HTERT RPE-1 (cell line): ENCODE results near the gene HAAO.

ENCODE experiments used
- in situ Hi-C: fragments of 300-500 bp; cut with MboI; formaldehyde crosslinking; loops from 4 replicates; pipeline ENCODE4 v1.14.3; 2020; ENCODE audit warnings: low sequenced_read_pairs

The HAAO gene

DNA sequence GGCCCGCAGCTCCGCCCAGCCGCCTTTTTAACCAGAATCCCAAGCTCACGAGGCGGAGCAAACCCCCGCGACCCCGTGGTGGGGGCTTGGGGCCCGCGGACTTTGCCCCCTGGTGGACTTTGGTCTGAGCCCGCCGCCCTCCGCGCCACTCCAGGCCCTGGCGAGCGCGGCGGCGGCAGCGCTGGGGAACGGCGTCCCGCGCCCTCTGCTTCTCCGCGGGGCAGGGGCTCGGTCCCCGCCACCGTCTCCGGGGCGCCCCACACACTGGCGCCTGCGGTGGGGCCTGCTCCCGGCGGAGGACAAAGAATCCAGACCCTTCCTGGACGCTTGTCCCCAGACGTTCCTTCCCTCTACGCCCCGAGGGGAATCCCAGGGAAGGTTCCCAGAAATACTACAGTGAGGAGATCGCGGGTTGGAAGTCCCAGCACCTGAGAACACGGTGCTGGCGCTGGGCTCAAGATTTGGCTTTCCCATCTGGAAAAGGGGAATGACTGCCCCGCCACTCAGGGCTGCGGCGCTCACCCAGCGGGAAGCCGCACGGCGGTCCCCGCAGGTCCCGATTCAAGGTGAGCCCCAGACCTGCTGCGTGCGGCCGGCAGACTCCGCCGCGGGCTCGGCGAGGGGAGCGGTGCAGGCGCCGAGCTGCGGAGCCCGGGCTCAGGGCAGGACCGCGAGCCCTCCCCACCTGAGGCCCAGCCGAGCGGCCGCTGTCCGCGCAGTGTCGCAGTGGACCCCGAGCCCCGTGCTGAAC lies at the start of gene HAAO:
Gene HAAO (minus strand): TSS at position 1 of the 751 bp plus-strand sequence. CDS start 47 bp downstream, outside the sequence.
- in situ Hi-C loops = no loop called here

DNA sequence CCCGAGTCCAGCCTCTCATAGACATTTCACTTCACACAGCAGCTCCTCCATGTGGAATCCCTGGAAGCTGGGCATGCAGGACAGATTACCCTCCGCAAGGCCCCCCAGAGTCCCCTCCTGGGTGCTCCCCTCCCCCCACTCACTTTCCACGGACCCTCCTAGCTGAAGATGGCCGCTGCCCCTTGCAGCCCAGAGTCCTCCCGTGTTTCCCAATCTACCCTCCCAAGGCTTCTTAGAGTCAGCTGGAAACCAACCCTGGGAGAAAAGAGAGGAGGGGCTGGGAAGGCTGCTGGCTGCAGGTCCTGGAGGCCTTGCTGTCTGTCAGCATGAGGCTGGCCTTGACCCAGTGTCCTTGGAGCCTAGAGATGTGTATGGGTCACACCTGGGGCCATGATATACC lies 49.0 kb upstream of the HAAO start:
- in situ Hi-C loops = loop anchor here (25.0 kb wide), 1 partner anchor 421 kb away; no protein-coding TSS in a partner anchor

DNA sequence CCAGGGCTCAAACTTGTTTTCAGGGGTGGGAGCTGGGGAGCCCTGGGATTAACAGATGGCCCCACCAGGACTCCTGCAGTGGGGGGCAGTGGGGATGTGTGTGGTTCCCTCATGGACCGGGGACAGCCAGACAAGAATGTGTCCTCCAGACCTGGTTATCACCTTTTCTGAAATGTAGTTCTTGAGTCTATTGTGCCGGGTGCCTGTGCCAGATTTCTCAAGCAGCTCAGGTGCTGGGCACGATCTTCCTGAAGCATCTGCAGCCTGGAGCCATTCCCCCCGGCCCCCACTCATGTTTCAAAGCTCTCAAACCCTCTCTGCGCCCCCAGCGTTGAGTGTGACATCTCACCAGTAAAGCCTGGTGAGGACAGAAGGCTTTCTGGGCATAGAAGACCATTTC lies 48.4 kb upstream of the HAAO start:
- in situ Hi-C loops = loop anchor here (25.0 kb wide), 1 partner anchor 422 kb away; no protein-coding TSS in a partner anchor

DNA sequence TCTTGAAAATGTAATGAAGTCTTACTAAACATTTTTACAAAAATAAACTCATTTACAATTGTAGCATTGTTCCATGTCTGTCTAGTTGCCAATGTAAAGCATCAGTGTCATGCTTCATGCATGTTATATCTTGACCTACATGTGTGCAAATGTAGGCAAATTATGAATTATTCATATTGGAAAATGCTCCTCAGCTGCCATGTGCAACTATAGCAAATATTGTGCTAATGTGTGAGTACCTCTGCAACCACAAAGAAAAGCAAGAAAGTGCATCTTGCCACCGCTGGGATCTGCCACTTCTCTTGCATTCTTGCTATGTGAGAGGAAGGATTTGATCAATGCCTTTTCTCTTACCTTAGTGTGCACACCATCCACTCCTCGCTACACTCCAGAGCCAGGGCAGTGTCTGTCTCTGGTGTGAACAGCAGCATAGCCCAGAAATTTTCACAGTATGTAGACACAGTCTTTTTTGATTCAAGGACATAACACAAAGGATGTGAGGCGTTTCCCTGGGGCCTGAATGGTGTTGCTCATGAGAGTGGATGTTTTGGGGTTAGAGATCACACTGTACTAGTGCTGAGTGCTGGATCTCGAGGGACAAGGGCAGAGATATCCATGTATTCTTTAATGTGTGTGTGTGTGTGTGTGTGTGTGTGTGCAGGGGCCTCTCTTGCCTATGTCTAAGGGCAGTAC lies 47.6 kb upstream of the HAAO start:
- in situ Hi-C loops = loop anchor here (25.0 kb wide), 1 partner anchor 422 kb away; no protein-coding TSS in a partner anchor

DNA sequence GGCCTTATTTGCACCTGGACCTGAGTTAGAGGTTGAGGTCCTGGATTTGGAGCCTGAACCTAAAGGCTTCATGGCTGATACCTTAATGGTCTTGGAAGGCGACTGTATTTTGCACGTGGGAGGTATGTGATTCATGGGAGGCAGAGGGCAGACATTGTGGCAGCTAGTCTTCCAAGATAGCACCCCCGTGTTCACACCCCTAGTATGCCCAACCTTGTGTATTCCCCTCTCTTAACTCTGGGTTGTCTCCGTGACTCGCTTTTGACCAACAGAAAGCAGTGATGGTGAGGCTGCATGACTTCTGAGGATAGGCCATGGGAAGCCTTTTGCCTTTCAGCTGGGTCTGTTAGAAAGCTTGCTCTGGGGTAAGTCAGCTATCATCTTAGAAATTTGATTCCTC lies 45.8 kb upstream of the HAAO start:
- in situ Hi-C loops = loop anchor here (25.0 kb wide), 1 partner anchor 424 kb away; no protein-coding TSS in a partner anchor

DNA sequence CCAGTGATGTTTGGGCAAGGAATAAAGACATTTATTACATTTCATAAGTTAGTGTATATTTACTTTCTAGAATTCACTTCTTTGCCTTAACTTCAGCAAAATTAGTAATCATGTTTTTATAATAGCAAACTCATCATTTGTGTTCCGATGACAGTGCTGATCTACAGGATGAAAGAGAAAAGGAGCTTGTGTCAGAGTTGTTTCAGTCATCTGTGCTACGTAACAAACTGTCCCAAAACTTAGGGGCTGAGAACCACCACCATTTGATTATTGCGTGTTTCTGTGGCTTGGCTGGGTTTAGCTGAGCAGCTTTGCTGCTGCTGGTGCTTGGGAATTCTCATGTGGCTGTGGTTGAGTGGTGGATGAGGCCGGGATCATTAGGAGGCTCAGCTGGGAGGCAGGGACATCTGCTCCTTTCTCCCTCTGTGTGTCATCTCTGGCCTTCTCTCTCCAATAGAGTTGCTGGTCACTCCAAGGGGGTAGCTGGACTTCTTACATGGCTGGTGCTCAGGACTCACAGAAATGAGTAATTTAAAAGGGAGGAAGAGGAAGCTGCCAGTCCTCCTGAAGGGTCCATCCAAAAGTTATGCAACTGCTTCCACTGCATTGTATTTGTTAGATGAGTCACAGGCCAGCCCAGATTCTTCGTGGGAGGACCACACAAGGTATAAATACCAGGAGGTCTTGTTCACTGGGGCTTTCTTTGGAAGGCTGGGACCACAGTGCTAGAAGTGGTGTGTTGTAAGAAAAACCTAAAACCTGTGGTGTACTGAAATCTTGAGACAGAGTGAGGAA lies 43.4 kb upstream of the HAAO start:
- in situ Hi-C loops = loop anchor here (25.0 kb wide), 1 partner anchor 427 kb away; no protein-coding TSS in a partner anchor

DNA sequence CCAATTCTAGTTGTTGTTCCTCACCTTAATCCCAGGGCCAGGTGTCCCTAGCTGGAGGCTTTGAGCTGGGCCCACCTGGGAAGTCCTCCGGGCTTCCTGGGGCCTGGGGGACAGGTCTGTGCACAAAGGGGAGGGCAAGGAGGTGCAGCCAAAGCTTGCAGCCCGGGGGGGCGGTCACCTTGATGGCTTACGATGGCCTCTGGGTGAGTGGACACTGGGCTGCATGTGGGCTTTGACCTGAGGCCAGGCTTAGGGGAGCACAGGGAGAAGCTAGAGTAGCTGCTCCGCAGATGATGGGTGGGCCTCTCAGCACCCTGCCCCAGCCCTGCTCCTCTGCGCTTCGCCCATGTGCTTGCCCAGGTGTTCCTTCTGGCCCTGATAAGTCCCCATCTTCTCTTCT lies 41.8 kb upstream of the HAAO start:
- in situ Hi-C loops = loop anchor here (25.0 kb wide), 1 partner anchor 428 kb away; no protein-coding TSS in a partner anchor

DNA sequence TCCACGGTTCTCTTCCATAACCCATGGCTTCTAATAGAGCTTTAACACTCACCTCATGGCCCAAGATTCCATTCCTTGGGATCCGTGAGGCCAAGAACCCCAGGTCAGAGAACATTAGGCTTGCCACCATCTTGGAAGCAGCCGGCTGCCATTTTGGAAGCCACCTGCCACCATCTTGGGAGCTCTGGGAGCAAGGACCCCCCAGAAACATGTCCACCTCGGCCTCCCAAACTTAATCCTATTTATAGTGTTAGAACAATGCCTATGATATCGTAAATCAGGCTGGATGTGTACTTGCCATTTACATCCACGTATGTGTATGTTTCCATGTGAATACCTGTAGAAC lies 39.9 kb upstream of the HAAO start:
- in situ Hi-C loops = loop anchor here (25.0 kb wide), 1 partner anchor 430 kb away; no protein-coding TSS in a partner anchor

DNA sequence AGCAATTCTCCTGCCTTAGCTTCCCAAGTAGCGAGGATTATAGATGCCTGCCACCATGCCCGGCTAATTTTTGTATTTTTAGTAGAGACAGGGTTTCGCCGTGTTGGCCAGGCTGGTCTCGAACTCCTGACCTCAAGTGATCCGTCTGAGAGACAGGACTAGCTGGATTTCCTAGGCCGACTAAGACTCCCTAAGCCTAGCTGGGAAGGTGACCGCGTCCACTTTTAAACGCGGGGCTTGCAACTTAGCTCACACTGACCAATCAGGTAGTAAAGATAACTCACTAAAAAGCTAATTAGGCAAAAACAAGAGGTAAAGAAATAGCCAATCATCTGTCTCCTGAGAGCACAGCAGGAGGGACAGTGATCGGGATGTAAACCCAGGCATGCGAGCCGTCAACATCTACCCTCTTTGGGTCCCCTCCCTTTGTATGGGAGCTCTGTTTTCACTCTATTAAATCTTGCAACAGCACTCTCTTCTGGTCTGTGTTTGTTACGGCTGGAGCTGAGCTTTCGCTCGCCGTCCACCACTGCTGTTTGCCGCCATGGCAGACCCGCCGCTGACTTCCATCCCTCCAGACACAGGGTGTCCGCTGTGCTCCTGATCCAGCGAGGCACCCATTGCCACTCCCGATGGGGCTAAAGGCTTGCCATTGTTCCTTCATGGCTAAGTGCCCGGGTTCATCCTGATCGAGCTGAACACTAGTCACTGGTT lies 39.3 kb upstream of the HAAO start:
- in situ Hi-C loops = loop anchor here (25.0 kb wide), 1 partner anchor 431 kb away; no protein-coding TSS in a partner anchor

DNA sequence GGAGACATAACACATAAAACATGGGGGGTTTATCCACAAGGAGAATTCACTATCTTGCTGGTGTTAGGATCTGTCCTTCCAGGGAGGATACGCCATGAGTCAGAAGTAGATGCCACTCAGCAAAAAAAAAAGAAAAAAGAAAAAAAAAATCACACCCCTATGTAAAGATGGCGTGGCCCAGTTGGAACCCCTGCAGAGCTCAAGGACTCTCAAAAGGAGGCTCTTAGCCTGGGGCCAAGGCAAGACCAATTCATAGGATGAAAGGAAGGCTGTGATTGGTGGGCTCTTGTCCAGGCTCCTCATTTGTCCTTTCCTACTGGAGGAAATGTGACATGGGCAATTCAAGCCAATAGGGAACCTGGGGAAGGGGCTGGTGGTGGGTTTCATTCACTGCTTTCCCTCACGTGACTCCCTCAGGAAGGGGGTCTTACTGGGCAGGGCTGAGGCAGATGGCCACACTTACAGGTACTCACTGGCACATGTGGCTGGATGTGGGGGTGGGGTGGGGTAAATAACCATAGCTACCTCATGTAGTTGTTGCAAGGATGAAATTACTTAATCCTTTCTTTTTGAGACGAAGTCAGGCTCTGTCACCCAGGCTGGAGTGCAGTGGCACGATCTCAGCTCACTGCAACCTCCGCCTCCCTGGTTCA lies 38.7 kb upstream of the HAAO start:
- in situ Hi-C loops = loop anchor here (25.0 kb wide), 1 partner anchor 431 kb away; no protein-coding TSS in a partner anchor

DNA sequence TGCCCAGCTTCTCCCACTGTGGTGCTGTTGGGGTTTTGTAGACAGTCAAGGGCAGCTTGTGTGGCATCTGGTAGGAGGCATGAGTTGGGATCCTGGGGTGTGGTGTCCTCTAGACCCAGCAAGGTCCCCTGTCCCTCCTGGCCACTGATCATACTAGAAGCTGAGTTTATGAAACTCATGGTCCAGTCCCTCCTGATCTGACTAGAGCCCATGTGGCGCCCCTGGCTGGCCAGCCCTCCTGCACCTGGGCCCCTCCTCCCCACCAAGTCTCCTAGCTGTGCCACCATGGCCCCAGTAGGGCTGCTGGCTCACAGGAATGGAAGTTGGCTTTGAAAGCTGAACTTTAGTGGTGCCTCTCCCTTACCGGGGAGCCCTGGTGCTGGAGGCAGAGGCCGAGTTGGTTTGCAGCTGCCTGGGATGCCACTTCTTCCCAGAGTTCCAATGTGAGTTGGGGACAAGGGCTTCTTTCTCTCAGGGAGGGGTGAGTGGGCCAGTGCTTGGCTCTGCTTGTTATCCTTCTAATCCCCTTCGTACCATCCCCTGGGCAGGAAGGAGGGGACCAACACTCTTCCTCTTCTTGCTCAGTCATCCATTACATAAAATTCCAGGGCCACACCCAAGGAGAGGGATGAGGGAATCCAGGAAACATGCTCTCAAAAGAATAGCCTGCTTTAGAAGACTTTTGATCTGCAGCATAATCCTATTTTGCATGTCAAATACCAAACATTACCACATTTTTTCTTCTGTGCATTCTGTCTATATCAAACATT lies 37.5 kb upstream of the HAAO start:
- in situ Hi-C loops = loop anchor here (25.0 kb wide), 1 partner anchor 432 kb away; no protein-coding TSS in a partner anchor

DNA sequence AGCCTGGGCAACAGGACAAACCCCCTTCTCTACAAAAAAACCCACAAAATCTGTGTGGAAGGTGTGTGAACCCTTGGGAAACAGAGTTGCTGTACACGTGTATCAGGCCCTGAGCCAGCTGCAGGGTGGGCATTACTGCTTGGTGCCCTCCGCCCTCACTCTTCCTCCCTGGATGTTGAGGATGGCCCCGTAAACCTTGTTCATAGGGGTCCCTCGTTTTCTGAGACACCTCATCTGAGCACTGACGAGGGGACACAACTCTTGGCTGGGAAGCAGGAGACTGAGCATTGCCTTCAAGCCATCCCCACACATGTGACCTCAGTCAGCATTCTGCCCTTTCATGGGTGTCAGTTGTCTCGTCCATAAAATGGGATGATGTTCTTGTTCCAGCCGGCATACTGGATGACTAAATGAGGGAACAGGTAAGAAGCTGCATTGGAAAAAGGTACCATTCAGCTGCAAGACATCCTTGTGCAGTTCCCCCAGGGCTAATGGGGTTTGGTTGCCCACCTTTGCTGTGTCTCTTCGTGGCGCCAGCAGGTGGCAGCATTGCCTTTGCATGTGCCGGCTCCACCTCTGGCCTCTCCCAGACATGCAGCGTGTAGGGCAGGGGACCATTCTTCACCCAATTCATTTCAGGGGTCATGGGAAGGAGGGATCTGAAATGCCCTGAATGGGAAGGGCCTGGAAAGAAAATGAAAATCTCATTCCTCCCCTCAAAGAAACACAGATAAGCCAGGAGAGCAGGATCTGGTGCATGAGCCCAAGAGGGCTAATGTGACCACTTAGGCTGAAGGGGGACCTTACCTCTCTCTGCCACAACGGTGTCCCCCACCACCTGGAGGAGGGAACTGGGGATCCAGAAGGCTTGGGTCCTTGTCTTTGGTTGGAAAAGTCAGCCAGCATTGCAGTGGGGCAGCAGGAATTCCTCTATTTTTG lies 36.4 kb upstream of the HAAO start:
- in situ Hi-C loops = loop anchor here (25.0 kb wide), 1 partner anchor 434 kb away; no protein-coding TSS in a partner anchor

DNA sequence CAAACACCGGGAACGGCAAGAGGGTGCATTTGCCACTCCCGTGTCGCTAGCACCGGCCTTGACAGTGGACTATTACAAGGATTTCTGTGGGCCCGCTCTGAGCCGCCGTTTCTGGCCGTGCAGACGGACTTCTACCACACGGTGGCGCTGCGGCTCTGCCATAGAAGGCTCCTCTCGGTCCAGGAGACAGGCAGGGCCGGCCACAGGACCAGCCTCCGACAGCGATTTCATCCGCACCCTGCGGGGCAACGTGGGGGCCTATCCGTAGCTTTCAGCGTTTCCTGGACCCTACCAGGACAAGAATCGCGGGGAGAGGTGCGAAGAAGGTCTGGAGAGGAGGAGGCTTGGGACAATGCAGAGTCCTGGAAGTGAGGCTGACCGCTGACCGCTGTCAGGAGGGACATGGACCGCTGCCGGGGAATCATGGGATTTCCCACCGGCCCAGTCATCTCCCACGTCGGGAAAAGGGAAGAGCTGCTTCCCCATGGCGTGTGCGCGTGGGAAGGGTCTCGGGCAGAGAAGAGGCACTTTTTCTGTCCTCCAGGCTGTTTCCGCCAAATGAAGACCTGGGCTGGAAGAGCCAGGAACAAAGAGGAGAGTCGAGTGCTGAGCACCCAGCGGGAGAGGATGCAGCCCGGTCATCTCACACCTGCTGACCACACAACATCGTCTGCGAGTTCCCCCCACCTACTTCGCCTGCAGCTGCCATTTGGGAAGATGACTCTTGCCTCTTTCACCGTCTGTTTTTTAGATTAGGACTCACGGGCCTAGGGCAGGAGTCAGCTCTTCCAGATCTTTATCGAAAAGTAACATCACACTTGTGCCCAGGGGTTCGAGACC lies 35.5 kb upstream of the HAAO start:
- in situ Hi-C loops = loop anchor here (25.0 kb wide), 1 partner anchor 434 kb away; no protein-coding TSS in a partner anchor

DNA sequence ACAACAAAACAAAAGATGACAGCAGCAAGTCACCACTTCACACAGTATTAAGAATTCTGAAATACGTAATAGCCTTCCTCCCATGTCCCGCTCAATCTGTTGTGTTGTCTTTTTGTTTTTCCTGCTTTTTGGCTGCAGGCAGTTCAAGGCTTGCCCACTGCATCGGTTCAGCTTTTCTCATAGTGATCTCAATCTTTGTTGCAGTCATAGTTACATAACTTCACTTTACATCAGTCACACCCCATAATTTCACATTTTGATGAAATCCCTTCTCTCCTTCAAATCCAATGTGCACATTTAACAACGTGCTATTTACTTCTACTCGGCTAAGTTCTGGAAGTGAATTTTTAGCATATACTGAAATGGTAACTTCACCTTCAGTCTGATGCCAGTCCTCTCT lies 33.8 kb upstream of the HAAO start:
- in situ Hi-C loops = loop anchor here (25.0 kb wide), 1 partner anchor 436 kb away; no protein-coding TSS in a partner anchor

DNA sequence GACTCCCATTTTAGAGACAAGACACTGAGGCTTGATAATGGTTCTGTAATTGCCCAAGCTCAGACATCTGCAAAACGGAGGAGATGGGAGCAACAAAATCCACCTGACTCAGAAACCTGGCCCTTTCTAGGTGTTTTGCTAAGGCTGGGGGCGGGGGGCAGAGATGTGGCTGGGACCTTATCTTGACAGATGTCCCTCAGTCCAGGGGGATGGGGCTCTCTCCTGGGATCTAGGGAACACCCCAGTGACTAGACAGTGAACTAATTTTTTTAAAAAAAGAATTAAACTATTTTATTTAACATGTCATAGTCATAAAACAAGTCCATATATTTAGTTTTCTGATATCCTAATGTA lies 32.0 kb upstream of the HAAO start:
- in situ Hi-C loops = no loop called here

DNA sequence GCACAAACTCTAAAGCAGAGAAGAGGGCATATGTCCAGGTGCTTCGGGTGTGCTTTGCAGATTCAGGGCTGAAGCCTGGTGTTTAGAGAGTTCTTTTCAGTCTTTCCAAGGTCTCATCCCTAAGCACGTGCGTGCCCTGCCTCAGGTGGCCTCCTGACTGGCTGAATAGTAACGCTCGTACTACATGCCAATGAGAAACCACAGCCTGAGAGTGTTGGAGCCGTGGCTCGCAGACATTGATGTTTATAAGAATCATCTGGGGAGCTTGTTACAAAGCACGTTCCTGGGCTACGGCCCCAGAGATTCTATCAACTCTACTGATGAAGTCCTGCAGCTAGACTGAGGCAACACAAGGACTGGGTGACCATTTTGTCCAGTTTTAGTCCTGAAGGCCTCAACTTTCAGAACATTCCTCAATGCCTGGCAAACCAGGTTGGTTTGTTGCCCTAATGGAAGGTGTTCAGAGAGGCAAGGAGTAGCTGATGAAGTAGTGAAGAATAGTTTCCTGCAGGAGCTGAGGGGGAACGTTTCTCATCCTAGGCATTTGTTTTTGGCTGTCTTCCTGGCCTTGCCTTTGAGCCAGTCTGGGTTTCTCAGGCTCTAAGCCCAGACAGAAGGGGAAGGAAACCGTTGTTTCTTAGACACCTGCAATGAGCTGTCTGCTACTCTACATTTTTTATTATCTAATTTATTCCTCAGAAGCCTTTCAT lies 31.5 kb upstream of the HAAO start:
- in situ Hi-C loops = no loop called here
